CD14-positive monocyte (primary cell): ENCODE results near the gene TXNRD1. TPM values are rescaled to one million over a fixed set of nuclear protein-coding genes. Genes with fewer than 3 reads are reported as not detected.

Source experiments
- DNase-seq, 3 donors: peaks; one replicate each; pipeline ENCODE4 v3.0.0-alpha.2; 2011 to 2022
- H2AFZ ChIP-seq: 2 replicates; pipeline ENCODE4 v1.6.0; 2012; ENCODE audit warnings: mild to moderate bottlenecking, low read depth, low read length, inconsistent platforms; ENCODE audit not compliant: insufficient read depth, poor library complexity, severe bottlenecking
- H3K27ac ChIP-seq, 2 donors: 1 replicate in 1 of 2; 2 replicates in 1 of 2; pipeline ENCODE4 v1.5.1; 2012 to 2013; ENCODE audit warnings: low read length in 2 of 2, control low read depth in 1 of 2, inconsistent platforms in 1 of 2, low read depth in 1 of 2, mild to moderate bottlenecking in 1 of 2
- H3K27me3 ChIP-seq, 2 donors: one replicate each; pipeline versions ENCODE4 v1.6.0 to v1.6.1; 2011 to 2013; ENCODE audit warnings: low read length in 2 of 2; ENCODE audit not compliant: control insufficient read depth in 2 of 2, insufficient read depth in 2 of 2
- H3K36me3 ChIP-seq, 2 donors: replicated peaks in 1 of 2; 1 replicate in 1 of 2; 2 replicates in 1 of 2; pipeline versions ENCODE4 v1.5.1 to v1.6.1; 2012 to 2013; ENCODE audit warnings: low read length in 2 of 2, control low read depth in 1 of 2, inconsistent platforms in 1 of 2, mild to moderate bottlenecking in 1 of 2; ENCODE audit not compliant: insufficient read depth in 2 of 2, control insufficient read depth in 1 of 2
- H3K4me1 ChIP-seq, 2 donors: 1 replicate in 1 of 2; 2 replicates in 1 of 2; pipeline versions ENCODE4 v1.5.1 to v1.6.1; 2012 to 2013; ENCODE audit warnings: low read length in 2 of 2, control low read depth in 1 of 2, inconsistent platforms in 1 of 2, mild to moderate bottlenecking in 1 of 2, moderate library complexity in 1 of 2; ENCODE audit not compliant: insufficient read depth in 2 of 2, control insufficient read depth in 1 of 2
- H3K4me2 ChIP-seq: replicated peaks from 2 replicates; pipeline ENCODE3; 2012; ENCODE audit warnings: low read length, moderate library complexity, mild to moderate bottlenecking; ENCODE audit not compliant: poor library complexity, severe bottlenecking; ENCODE audit errors: extremely low read depth
- H3K4me3 ChIP-seq, 3 experiments: fragments of 200-600 bp in 1 of 3; sonication (generic) in 1 of 3; replicated peaks in 1 of 3; 1 replicate in 2 of 3; 2 replicates in 1 of 3; pipeline ENCODE4 v1.5.1; 2011 to 2013; ENCODE audit warnings: low read length in 3 of 3, mild to moderate bottlenecking in 3 of 3, control low read depth in 2 of 3, low read depth in 2 of 3, inconsistent platforms in 1 of 3, moderate library complexity in 1 of 3
- H3K79me2 ChIP-seq: 2 replicates; pipeline ENCODE4 v1.6.0; 2012; ENCODE audit warnings: mild to moderate bottlenecking, control low read depth, inconsistent platforms, low read length, moderate library complexity; ENCODE audit not compliant: insufficient read depth
- H3K9ac ChIP-seq: 2 replicates; pipeline ENCODE4 v1.6.0; 2017; ENCODE audit warnings: low read length, mild to moderate bottlenecking; ENCODE audit not compliant: insufficient read depth, poor library complexity, severe bottlenecking
- H3K9me3 ChIP-seq, 2 donors: replicated peaks in 1 of 2; 1 replicate in 1 of 2; 2 replicates in 1 of 2; pipeline versions ENCODE4 v1.5.1 to v1.6.1; 2012 to 2013; ENCODE audit warnings: low read length in 2 of 2, control low read depth in 1 of 2; ENCODE audit not compliant: control insufficient read depth in 1 of 2, insufficient read depth in 1 of 2
- H4K20me1 ChIP-seq: 2 replicates; pipeline ENCODE4 v1.6.0; 2012; ENCODE audit warnings: mild to moderate bottlenecking, low read length, control low read depth, moderate library complexity; ENCODE audit not compliant: insufficient read depth
- H3K27ac Mint-ChIP-seq, 7 donors: one replicate each; pipeline ENCODE4 v1.8.0; 2020; ENCODE audit warnings: mild to moderate bottlenecking in 7 of 7, mixed read lengths in 7 of 7, moderate library complexity in 6 of 7, inconsistent platforms in 2 of 7
- H3K27me3 Mint-ChIP-seq, 3 donors: one replicate each; pipeline ENCODE4 v1.8.0; 2021 to 2022; ENCODE audit warnings: low read depth in 3 of 3, mild to moderate bottlenecking in 3 of 3, mixed read lengths in 3 of 3, moderate library complexity in 3 of 3, inconsistent platforms in 1 of 3
- H3K36me3 Mint-ChIP-seq, 2 donors: one replicate each; pipeline ENCODE4 v1.8.0; 2020; ENCODE audit warnings: mixed read lengths in 2 of 2, inconsistent platforms in 1 of 2, mild to moderate bottlenecking in 1 of 2
- H3K4me1 Mint-ChIP-seq: one replicate; pipeline ENCODE4 v1.8.0; 2020; ENCODE audit warnings: mild to moderate bottlenecking, mixed read lengths
- H3K4me3 Mint-ChIP-seq, 2 donors: one replicate each; pipeline ENCODE4 v1.8.0; 2020; ENCODE audit warnings: mild to moderate bottlenecking in 2 of 2, mixed read lengths in 2 of 2, moderate library complexity in 1 of 2
- H3K9me3 Mint-ChIP-seq, 7 donors: one replicate each; pipeline ENCODE4 v1.8.0; 2020 to 2022; ENCODE audit warnings: mixed read lengths in 7 of 7, mild to moderate bottlenecking in 6 of 7, moderate library complexity in 6 of 7, inconsistent platforms in 2 of 7
- CTCF ChIP-seq: fragments of 200-600 bp; IDR thresholded peaks from one replicate; pipeline ENCODE4 v1.8.0; 2022; ENCODE audit warnings: antibody characterized with exemption, mild to moderate bottlenecking
- WGBS: methylation state at CpG from one replicate; pipeline ENCODE4 v1.1.5; 2013; ENCODE audit warnings: missing lambda C conversion rate; ENCODE audit not compliant: insufficient coverage; 5-methylcytosine and 5-hydroxymethylcytosine counted together
- intact Hi-C, 2 donors: fragments of 100-400 bp; cut with micrococcal nuclease; formaldehyde crosslinking; loops; one replicate each; pipeline versions ENCODE4 v1.15.0 to v1.15.1; 2023
- polyA plus RNA-seq, 3 donors: library from polyadenylated mRNA; depleted of rRNA in 1 of 3; unstranded in 2 of 3; stranded (reverse) in 1 of 3; fragments of 300-500 nt in 2 of 3; fragments of >200 nt in 1 of 3; fragmentation: Illumina TruSeq in 2 of 3; gene quantifications; 1 replicate in 2 of 3; 2 replicates in 1 of 3; pipeline ENCODE4 v1.2.3, GENCODE V29; 2012 to 2021

The TXNRD1 gene
- polyA plus RNA-seq, 3 donors, result 26.9 to 46.1 (median 29.2) TPM

- no peaks in the 10 kb centered on the region for H3K79me2 ChIP-seq
- no peaks in the 10 kb centered on the region for H3K4me1 ChIP-seq
- Mint-ChIP-seq H3K4me1 (no peaks in the 10 kb centered on the region), H3K4me3 (no peak overlapping the region), H3K36me3 (no peaks in the 10 kb centered on the region), H3K27me3 (peaks cover 0 to 2% (median 1%) of the 10 kb centered on the region in 3 donors), H3K27ac (no peak overlapping the region), H3K9me3 (peaks cover 0 to 3% (median 0%) of the 10 kb centered on the region in 7 donors)
- DNase-seq, result no peak
- no peak overlapping the region for H3K4me3 ChIP-seq
- intact Hi-C loops, result no loop called here
- H3K27me3 ChIP-seq, result no peaks in the 10 kb centered on the region
- H3K27ac ChIP-seq, result no peak overlapping the region
- no peak overlapping the region for H2AFZ ChIP-seq
- no peaks in the 10 kb centered on the region for H3K36me3 ChIP-seq
- no peak overlapping the region for H3K9ac ChIP-seq
- no peak for TF ChIP-seq CTCF
- no peak overlapping the region for H3K4me2 ChIP-seq
- no peaks in the 10 kb centered on the region for H4K20me1 ChIP-seq
- H3K9me3 ChIP-seq, result no peaks in the 10 kb centered on the region
- WGBS, result 44% methylated on average over 3 of the region's 8 CpGs
Observed at GRCh38 chr12:104207416-104208205, 8.0 kb upstream of the TXNRD1 start.

DNA sequence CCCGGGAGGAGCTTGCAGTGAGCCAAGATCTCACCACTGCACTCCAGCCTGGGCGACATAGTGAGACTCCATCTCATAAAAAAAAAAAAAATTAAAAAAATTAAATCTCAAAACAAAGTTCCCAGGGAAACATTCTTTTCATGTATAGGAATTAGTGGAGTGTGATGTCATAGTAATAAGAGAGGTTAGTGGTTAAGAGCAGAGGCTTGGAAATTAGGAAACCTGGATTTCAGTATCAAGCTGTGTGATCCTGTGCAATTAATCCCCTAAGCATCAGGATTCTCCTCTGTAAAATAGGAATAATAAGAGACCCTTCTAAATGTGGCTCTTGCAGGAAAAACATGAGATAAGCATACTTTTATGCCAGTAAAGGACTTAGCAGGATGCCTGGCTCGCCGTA lies 3.1 kb upstream of the TXNRD1 start:
- DNase-seq, result no peak
- TF ChIP-seq CTCF, result no peak
- H3K4me3 Mint-ChIP-seq, result no peak overlapping the region

More for the DNA sequence above, 3.1 kb upstream of the TXNRD1 start:
- H3K9ac ChIP-seq, result no peak overlapping the region
- peaks cover 10 to 21% (median 12%) of the 10 kb centered on the region in 3 donors for H3K27me3 Mint-ChIP-seq
- no peaks in the 10 kb centered on the region for H3K79me2 ChIP-seq
- H3K36me3 ChIP-seq, result no peaks in the 10 kb centered on the region
- peaks cover 7% of the 10 kb centered on the region for H3K4me1 Mint-ChIP-seq
- intact Hi-C loops, result no loop called here
- peaks cover 0 to 3% (median 0%) of the 10 kb centered on the region in 7 donors for H3K9me3 Mint-ChIP-seq
- H3K36me3 Mint-ChIP-seq, result no peaks in the 10 kb centered on the region
- H3K9me3 ChIP-seq, result no peaks in the 10 kb centered on the region
- peaks cover 5 to 6% of the 10 kb centered on the region in 2 donors for H3K27me3 ChIP-seq
- H3K27ac Mint-ChIP-seq, result no peak overlapping the region
- WGBS, result no CpG with 5 or more reads among the region's 4 CpGs
- no peak overlapping the region for H2AFZ ChIP-seq
- no peaks in the 10 kb centered on the region for H4K20me1 ChIP-seq
- no peak overlapping the region for H3K27ac ChIP-seq
- no peak overlapping the region for H3K4me3 ChIP-seq
- H3K4me1 ChIP-seq, result peaks cover 10 to 12% of the 10 kb centered on the region in 2 donors
- no peak overlapping the region for H3K4me2 ChIP-seq
